ENCODE results near the gene OR6B3.

The OR6B3 gene

GRCh38 chr2:240043279-240043989 is 9.9 kb downstream of the OR6B3 start:
- no peak for DNase-seq

GRCh38 chr2:240042740-240043139 is 10.6 kb downstream of the OR6B3 start:
- DNase-seq = no peak

GRCh38 chr2:240041363-240041762 is 12.0 kb downstream of the OR6B3 start:
- no peak for DNase-seq

- no peak for DNase-seq
Observed at GRCh38 chr2:240037358-240037757, 16.0 kb downstream of the OR6B3 start.

GRCh38 chr2:240033330-240033678 is 20.0 kb downstream of the OR6B3 start:
- DNase-seq = no peak

- DNase-seq = no peak
Observed at GRCh38 chr2:240032406-240033329, 20.7 kb downstream of the OR6B3 start.

- no peak for DNase-seq
Observed at GRCh38 chr2:240030379-240031094, 22.8 kb downstream of the OR6B3 start, which contains the start of gene OR6B2. Gene OR6B2 (minus strand): TSS chr2:240030429. CDS start chr2:240030429, 0 bp downstream.

- DNase-seq = no peak
Observed at GRCh38 chr2:240024766-240025165, 28.6 kb downstream of the OR6B3 start.

GRCh38 chr2:240023792-240024191 is 29.5 kb downstream of the OR6B3 start:
- DNase-seq = no peak

GRCh38 chr2:240021488-240022104 is 31.7 kb downstream of the OR6B3 start:
- DNase-seq = no peak

- DNase-seq = no peak
Observed at GRCh38 chr2:240018071-240018750, 35.1 kb downstream of the OR6B3 start.

GRCh38 chr2:240014327-240014726 is 39.0 kb downstream of the OR6B3 start:
- DNase-seq = no peak

- DNase-seq = no peak
Observed at GRCh38 chr2:240013343-240013742, 40.0 kb downstream of the OR6B3 start.

GRCh38 chr2:240002983-240003382 is 50.3 kb downstream of the OR6B3 start:
- no peak for DNase-seq

GRCh38 chr2:240000671-240001070 is 52.6 kb downstream of the OR6B3 start:
- DNase-seq = no peak

GRCh38 chr2:239997686-239998409 is 55.5 kb downstream of the OR6B3 start:
- no peak for DNase-seq
